AG04450 (cell line): ENCODE data around the gene FOCAD. TPM values are rescaled to one million over a fixed set of nuclear protein-coding genes. Genes with fewer than 3 reads are reported as not detected.

ENCODE experiments used
- CTCF ChIA-PET: fragments of 300-600, 350-600 bp; formaldehyde crosslinking; extraction: SDS; loops from one replicate; lab custom pipeline; 2022; ENCODE audit warnings: antibody characterized with exemption, inconsistent platforms; lab: Charles Lee
- POLR2A ChIA-PET: fragments of 350-600 bp; formaldehyde crosslinking; extraction: SDS; loops from one replicate; lab custom pipeline; 2021; ENCODE audit warnings: antibody characterized with exemption, inconsistent platforms; lab: Yijun Ruan, JAX
- DNase-seq: peaks from one replicate; pipeline ENCODE4 v3.0.0-alpha.2; 2011; ENCODE audit warnings: low read depth, low spot score
- H3K27ac ChIP-seq: one replicate; pipeline ENCODE4 v1.5.1; 2012; ENCODE audit warnings: low read depth, low read length, control low read depth
- H3K27me3 ChIP-seq: one replicate; pipeline ENCODE4 v1.6.0; 2012; ENCODE audit warnings: low read length; ENCODE audit not compliant: control insufficient read depth, insufficient read depth
- H3K4me3 ChIP-seq: 2 replicates; pipeline ENCODE4 v1.5.1; 2011; ENCODE audit warnings: mild to moderate bottlenecking, low read depth, low read length, control low read depth
- H3K9me3 ChIP-seq: 2 replicates; pipeline ENCODE4 v1.5.1; 2012; ENCODE audit warnings: low read length; ENCODE audit not compliant: control insufficient read depth, insufficient read depth
- polyA plus RNA-seq: library from polyadenylated mRNA; depleted of rRNA; stranded (reverse); fragments of >200 nt; gene quantifications from 2 replicates; pipeline ENCODE4 v1.2.3, GENCODE V29; 2011
- TF ChIP-seq, protein P1 (sequence below): IDR thresholded peaks from 2 replicates; pipeline ENCODE4 v1.5.1; 2011; ENCODE audit warnings: low read depth, low read length, control low read depth, inconsistent platforms

FOCAD gene
- polyA plus RNA-seq, 1 experiment = 49.7 TPM

DNA sequence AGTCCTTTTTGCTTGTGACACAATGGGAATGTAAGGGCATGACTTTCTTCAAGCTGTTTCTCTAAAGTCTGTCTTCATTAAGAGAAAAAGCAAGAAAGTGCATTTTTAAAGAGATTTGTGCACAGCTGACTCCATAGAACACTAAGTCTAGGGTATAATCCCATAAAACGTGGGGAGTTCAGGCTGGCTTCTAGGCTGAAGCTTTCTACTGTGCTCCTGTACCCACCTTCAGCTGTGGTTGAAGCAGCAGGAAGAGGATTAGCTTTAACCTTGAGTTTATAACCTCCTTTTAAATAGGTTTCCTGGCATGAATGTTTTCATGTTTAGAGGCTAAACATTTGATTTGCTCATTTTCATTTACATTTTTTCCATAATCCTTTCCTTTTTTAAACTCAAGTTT lies 220.9 kb downstream of the FOCAD start:
- ChIA-PET POLR2A (no interaction called here), CTCF (interaction anchor here (0.9 to 1.0 kb wide), 2 partner anchors 21 to 37 kb away, joined by 3 read pairs; no protein-coding TSS in a partner anchor)
- Histone ChIP-seq H3K27me3 (no peaks in the 10 kb centered on the region), H3K27ac (no peak overlapping the region), H3K9me3 (no peaks in the 10 kb centered on the region), H3K4me3 (no peak overlapping the region)
- no peak for DNase-seq
- TF ChIP-seq, protein P1, sequence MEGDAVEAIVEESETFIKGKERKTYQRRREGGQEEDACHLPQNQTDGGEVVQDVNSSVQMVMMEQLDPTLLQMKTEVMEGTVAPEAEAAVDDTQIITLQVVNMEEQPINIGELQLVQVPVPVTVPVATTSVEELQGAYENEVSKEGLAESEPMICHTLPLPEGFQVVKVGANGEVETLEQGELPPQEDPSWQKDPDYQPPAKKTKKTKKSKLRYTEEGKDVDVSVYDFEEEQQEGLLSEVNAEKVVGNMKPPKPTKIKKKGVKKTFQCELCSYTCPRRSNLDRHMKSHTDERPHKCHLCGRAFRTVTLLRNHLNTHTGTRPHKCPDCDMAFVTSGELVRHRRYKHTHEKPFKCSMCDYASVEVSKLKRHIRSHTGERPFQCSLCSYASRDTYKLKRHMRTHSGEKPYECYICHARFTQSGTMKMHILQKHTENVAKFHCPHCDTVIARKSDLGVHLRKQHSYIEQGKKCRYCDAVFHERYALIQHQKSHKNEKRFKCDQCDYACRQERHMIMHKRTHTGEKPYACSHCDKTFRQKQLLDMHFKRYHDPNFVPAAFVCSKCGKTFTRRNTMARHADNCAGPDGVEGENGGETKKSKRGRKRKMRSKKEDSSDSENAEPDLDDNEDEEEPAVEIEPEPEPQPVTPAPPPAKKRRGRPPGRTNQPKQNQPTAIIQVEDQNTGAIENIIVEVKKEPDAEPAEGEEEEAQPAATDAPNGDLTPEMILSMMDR = no peak

DNA sequence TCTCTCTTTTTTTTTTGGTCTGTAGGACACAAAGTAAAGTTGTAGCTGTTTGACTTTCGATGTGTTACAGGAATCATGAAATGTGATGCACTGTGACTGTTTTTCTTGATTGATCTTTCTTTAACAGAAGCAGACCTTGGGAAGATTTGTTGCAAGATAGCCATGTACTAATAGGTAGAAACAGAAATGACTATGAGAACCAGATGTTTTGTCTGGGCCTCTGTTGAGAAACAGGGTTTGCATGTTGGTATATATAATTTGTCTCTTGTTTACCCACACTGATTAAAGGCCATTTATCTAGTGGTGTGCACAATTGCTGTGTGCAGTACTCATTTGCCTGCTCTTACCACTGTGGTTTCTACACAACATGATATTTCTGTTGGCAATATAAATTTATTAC lies 222.3 kb downstream of the FOCAD start:
- ChIA-PET POLR2A (no interaction called here), CTCF (no interaction called here)
- TF ChIP-seq, protein P1 = no peak
- Histone ChIP-seq H3K27ac (no peak overlapping the region), H3K27me3 (no peaks in the 10 kb centered on the region), H3K4me3 (no peak overlapping the region), H3K9me3 (no peaks in the 10 kb centered on the region)
- DNase-seq = no peak

DNA sequence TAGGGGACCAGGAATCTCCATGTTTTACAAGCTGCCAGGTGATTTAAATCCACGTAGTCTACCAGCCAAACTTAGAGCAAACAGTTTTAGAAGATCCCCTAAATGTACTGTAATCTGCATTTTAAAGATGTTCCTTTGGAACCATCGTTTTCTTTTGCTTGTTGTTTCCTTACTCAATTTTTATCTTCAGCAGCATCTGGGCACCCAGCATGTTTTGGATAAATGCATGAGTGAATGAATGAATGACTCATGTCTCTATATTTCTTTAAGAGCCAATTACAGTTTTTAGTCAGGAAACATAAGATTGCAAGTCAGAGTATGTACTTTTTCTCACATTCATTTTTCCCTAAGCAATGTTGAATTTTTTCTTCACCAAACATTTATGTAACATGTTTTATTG lies 224.4 kb downstream of the FOCAD start:
- no peaks in the 10 kb centered on the region for H3K9me3 ChIP-seq
- TF ChIP-seq, protein P1 = no peak
- H3K27ac ChIP-seq = no peak overlapping the region
- no peaks in the 10 kb centered on the region for H3K27me3 ChIP-seq
- CTCF ChIA-PET = interaction anchor here (1.2 to 1.8 kb wide), 2 partner anchors 32 to 283 kb away, joined by 4 read pairs; no protein-coding TSS in a partner anchor
- DNase-seq = no peak
- H3K4me3 ChIP-seq = no peak overlapping the region
- POLR2A ChIA-PET = no interaction called here

DNA sequence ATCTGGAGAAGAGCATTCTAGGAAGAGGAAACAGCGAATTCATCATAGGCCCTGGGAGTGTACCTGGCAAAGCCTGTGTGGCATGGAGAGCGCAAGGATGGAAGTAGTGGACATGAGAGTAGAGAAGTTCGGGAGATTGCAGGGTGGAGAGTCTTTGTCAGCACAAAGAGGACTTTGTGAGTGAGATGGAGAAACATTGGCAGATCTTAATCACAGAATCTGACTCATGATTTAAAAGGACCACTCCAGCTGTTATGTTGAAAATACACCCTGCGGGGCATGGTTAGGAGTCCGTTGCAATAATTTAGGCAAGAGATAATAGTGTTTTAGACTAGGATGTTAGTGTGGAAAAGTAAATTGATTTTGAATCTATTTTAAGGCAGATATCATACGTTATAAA lies 230.5 kb downstream of the FOCAD start:
- Histone ChIP-seq H3K4me3 (no peak overlapping the region), H3K27ac (no peak overlapping the region), H3K9me3 (no peaks in the 10 kb centered on the region), H3K27me3 (no peaks in the 10 kb centered on the region)
- DNase-seq = no peak
- ChIA-PET POLR2A (no interaction called here), CTCF (no interaction called here)
- TF ChIP-seq, protein P1 = no peak

- CTCF ChIA-PET = interaction anchor here (1.5 kb wide), 1 partner anchor 20 kb away, joined by 4 read pairs; no protein-coding TSS in a partner anchor
Measured at GRCh38 chr9:20921362-20921761, 237.3 kb downstream of the FOCAD start.

More at GRCh38 chr9:20921362-20921761, 237.3 kb downstream of the FOCAD start:
- POLR2A ChIA-PET = no interaction called here
- DNase-seq = no peak
- H3K9me3 ChIP-seq = no peaks in the 10 kb centered on the region
- no peaks in the 10 kb centered on the region for H3K27me3 ChIP-seq
- H3K27ac ChIP-seq = no peak overlapping the region
- H3K4me3 ChIP-seq = no peak overlapping the region
- TF ChIP-seq, protein P1 = no peak
